CD4-positive, alpha-beta T cell (primary cell): ENCODE results near the gene SAP130. TPM values are rescaled to one million over a fixed set of nuclear protein-coding genes. Genes with fewer than 3 reads are reported as not detected.

Source experiments
- ATAC-seq: fragments of 200-7000 bp; cut with Tn5 transposase; one replicate; pipeline ENCODE4 v1.10.0; 2022; ENCODE audit warnings: mild to moderate bottlenecking; ENCODE audit not compliant: poor library complexity
- CTCF ChIA-PET: fragments of 350-600 bp; sonication (Branson Sonifier 250); formaldehyde crosslinking; loops from one replicate; lab custom pipeline; 2021; ENCODE audit warnings: antibody characterized with exemption, inconsistent platforms; lab: Charles Lee
- POLR2A ChIA-PET: fragments of 350-600 bp; sonication (Branson Sonifier 250); formaldehyde crosslinking; loops from one replicate; lab custom pipeline; 2021; ENCODE audit warnings: antibody characterized with exemption, inconsistent platforms; lab: Charles Lee
- DNase-seq, 14 experiments: peaks; one replicate each; pipeline ENCODE4 v3.0.0-alpha.2; 2013 to 2020; ENCODE audit warnings: mixed read lengths in 2 of 14
- H3K27ac ChIP-seq, 2 donors: one replicate each; pipeline versions ENCODE4 v1.5.1 to v1.7.0; 2013; ENCODE audit warnings: low read length in 2 of 2, low read depth in 1 of 2, mild to moderate bottlenecking in 1 of 2
- H3K27me3 ChIP-seq, 2 experiments: 1 replicate in 1 of 2; 2 replicates in 1 of 2; pipeline versions ENCODE4 v1.6.1 to v1.7.0; 2013; ENCODE audit warnings: low read length in 2 of 2, control low read depth in 1 of 2, mild to moderate bottlenecking in 1 of 2, moderate library complexity in 1 of 2; ENCODE audit not compliant: insufficient read depth in 2 of 2, control insufficient read depth in 1 of 2
- H3K36me3 ChIP-seq: one replicate; pipeline ENCODE4 v1.6.1; 2013; ENCODE audit warnings: low read length, control low read depth; ENCODE audit not compliant: insufficient read depth
- H3K4me1 ChIP-seq: one replicate; pipeline ENCODE4 v1.6.1; 2013; ENCODE audit warnings: low read length, control low read depth; ENCODE audit not compliant: insufficient read depth
- H3K4me3 ChIP-seq: one replicate; pipeline ENCODE4 v1.5.1; 2013; ENCODE audit warnings: mild to moderate bottlenecking, low read length, moderate library complexity
- H3K9me3 ChIP-seq, 2 experiments: 1 replicate in 1 of 2; 2 replicates in 1 of 2; pipeline versions ENCODE4 v1.6.1 to v1.7.0; 2013; ENCODE audit warnings: low read length in 2 of 2, mild to moderate bottlenecking in 2 of 2, control low read depth in 1 of 2, moderate library complexity in 1 of 2; ENCODE audit not compliant: control insufficient read depth in 1 of 2, insufficient read depth in 1 of 2
- H3K27ac Mint-ChIP-seq: one replicate; pipeline ENCODE4 v1.8.0; 2020; ENCODE audit warnings: mixed read lengths
- H3K27me3 Mint-ChIP-seq: one replicate; pipeline ENCODE4 v1.8.0; 2021; ENCODE audit warnings: mixed read lengths
- H3K36me3 Mint-ChIP-seq: one replicate; pipeline ENCODE4 v1.8.0; 2021; ENCODE audit warnings: low read depth, mixed read lengths
- H3K4me1 Mint-ChIP-seq: one replicate; pipeline ENCODE4 v1.8.0; 2021; ENCODE audit warnings: low read depth, mixed read lengths
- H3K4me3 Mint-ChIP-seq: one replicate; pipeline ENCODE4 v1.8.0; 2020; ENCODE audit warnings: mild to moderate bottlenecking, mixed read lengths
- H3K9me3 Mint-ChIP-seq: one replicate; pipeline ENCODE4 v1.8.0; 2020; ENCODE audit warnings: mixed read lengths
- intact Hi-C, 2 experiments: fragments of 100-400 bp; cut with DNase I in 1 of 2; cut with micrococcal nuclease in 1 of 2; formaldehyde crosslinking; loops; one replicate each; pipeline versions ENCODE4 v1.15.1 to v1.9.0; 2023 to 2025; cut with DNase I, micrococcal nuclease
- total RNA-seq, 174 experiments: library from RNA in 2 of 174; stranded (reverse) in 2 of 174; gene quantifications; one replicate each; pipeline ENCODE4 v1.2.3 and lab custom pipeline; 2021 to 2026
- TF ChIP-seq, protein P1 (sequence below): fragments of 200-600 bp; IDR thresholded peaks from one replicate; pipeline ENCODE4 v1.8.0; 2022; ENCODE audit warnings: antibody characterized with exemption, mild to moderate bottlenecking

Gene SAP130
- total RNA-seq, 2 experiments from 2014 or later = 19.2 to 21.0 TPM

DNA sequence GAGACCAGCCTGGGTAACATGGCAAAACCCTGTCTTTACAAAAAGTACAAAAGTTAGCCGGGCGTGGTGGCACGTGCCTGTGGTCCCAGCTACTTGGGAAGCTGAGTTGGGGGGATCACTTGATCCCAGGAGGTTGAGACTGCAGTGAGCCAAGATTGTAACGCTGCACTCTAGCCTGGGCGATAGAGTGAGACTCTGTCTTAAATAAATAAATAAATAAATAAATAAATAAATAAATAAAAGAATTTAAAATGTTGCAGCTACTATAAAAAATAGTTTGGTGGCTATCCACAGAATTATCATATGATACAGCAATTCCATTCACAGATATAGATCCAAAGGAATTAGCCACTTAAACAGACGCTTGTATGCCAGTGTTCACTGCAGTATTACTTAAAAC is 92.5 kb downstream of the SAP130 start:
- TF ChIP-seq, protein P1, sequence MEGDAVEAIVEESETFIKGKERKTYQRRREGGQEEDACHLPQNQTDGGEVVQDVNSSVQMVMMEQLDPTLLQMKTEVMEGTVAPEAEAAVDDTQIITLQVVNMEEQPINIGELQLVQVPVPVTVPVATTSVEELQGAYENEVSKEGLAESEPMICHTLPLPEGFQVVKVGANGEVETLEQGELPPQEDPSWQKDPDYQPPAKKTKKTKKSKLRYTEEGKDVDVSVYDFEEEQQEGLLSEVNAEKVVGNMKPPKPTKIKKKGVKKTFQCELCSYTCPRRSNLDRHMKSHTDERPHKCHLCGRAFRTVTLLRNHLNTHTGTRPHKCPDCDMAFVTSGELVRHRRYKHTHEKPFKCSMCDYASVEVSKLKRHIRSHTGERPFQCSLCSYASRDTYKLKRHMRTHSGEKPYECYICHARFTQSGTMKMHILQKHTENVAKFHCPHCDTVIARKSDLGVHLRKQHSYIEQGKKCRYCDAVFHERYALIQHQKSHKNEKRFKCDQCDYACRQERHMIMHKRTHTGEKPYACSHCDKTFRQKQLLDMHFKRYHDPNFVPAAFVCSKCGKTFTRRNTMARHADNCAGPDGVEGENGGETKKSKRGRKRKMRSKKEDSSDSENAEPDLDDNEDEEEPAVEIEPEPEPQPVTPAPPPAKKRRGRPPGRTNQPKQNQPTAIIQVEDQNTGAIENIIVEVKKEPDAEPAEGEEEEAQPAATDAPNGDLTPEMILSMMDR = no peak
- Histone ChIP-seq H3K4me3 (no peak overlapping the region), H3K27me3 (no peaks in the 10 kb centered on the region), H3K9me3 (no peaks in the 10 kb centered on the region), H3K27ac (no peak overlapping the region), H3K36me3 (no peaks in the 10 kb centered on the region), H3K4me1 (no peaks in the 10 kb centered on the region)
- no peaks in the 10 kb centered on the region for H3K9me3 Mint-ChIP-seq
- H3K27ac Mint-ChIP-seq = no peak overlapping the region
- H3K36me3 Mint-ChIP-seq = peaks cover 1% of the 10 kb centered on the region
- no peaks in the 10 kb centered on the region for H3K27me3 Mint-ChIP-seq
- ATAC-seq = no peak
- DNase-seq = no peak
- ChIA-PET POLR2A (no interaction called here), CTCF (no interaction called here)
- no peaks in the 10 kb centered on the region for H3K4me1 Mint-ChIP-seq
- intact Hi-C loops = no loop called here
- no peak overlapping the region for H3K4me3 Mint-ChIP-seq

DNA sequence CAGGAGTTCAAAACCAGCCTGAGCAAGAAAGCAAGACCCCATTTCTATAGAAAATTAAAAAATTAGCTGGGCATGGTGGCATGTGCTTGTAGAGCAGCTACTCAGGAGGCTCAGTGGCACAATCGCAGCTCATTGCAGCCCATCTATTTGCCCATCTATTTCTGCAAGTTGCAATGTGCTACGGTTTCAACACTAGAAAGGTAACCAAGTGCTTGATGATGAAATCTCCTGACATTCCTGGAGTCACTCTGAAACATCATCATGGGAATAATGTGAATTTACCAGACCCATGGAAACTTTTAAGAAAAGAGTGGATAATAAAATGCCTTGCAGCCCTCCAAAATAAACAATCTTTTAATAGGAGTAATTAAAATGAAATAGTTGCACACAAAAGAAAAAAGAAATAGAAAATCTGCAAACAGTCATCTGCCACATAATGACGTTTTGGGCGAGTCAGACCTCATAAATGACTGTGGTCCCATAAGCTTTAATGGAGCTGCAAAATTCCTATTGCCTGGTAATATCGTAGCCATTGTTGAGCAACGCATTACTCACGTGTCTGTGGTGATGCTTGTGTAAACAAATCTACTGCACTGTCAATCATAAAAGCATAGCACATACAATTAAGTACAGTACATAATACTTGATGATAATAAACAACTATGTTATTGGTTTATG is 95.5 kb downstream of the SAP130 start:
- Histone ChIP-seq H3K9me3 (no peaks in the 10 kb centered on the region), H3K4me1 (no peaks in the 10 kb centered on the region), H3K27me3 (no peaks in the 10 kb centered on the region), H3K36me3 (no peaks in the 10 kb centered on the region), H3K4me3 (no peak overlapping the region), H3K27ac (no peak overlapping the region)
- TF ChIP-seq, protein P1 = no peak
- no peaks in the 10 kb centered on the region for H3K36me3 Mint-ChIP-seq
- POLR2A ChIA-PET = no interaction called here
- no peak overlapping the region for H3K27ac Mint-ChIP-seq
- H3K27me3 Mint-ChIP-seq = no peaks in the 10 kb centered on the region
- ATAC-seq (no peak), DNase-seq (no peak)
- H3K4me3 Mint-ChIP-seq = no peak overlapping the region
- no peaks in the 10 kb centered on the region for H3K9me3 Mint-ChIP-seq
- H3K4me1 Mint-ChIP-seq = no peaks in the 10 kb centered on the region
- CTCF ChIA-PET = no interaction called here
- intact Hi-C loops = no loop called here

DNA sequence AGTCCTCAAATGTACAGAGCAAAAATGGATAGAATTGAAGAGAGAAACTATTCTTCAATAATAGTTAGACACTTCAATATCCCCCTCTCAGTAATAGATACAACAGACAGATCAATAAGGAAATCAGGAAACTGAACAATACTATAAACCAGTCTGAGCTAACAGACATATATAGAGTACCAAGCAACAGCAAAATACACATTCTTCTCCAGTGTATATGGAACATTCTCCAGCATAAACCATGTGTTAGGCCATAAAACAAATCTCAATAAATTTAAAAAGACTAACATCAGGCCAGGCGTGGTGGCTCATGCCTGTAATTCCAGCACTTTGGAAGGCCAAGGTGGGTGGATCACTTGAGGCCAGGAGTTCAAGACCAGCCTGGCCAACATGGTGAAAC is 98.4 kb downstream of the SAP130 start:
- H3K27ac Mint-ChIP-seq = no peak overlapping the region

More for the DNA sequence above, 98.4 kb downstream of the SAP130 start:
- CTCF ChIA-PET = no interaction called here
- H3K36me3 Mint-ChIP-seq = no peaks in the 10 kb centered on the region
- ATAC-seq (no peak), DNase-seq (no peak)
- no peaks in the 10 kb centered on the region for H3K27me3 Mint-ChIP-seq
- H3K36me3 ChIP-seq = no peaks in the 10 kb centered on the region
- no peak overlapping the region for H3K4me3 Mint-ChIP-seq
- no peaks in the 10 kb centered on the region for H3K9me3 ChIP-seq
- H3K27me3 ChIP-seq = no peaks in the 10 kb centered on the region
- POLR2A ChIA-PET = no interaction called here
- intact Hi-C loops = no loop called here
- H3K9me3 Mint-ChIP-seq = no peaks in the 10 kb centered on the region
- H3K27ac ChIP-seq = no peak overlapping the region
- H3K4me1 ChIP-seq = no peaks in the 10 kb centered on the region
- TF ChIP-seq, protein P1 = no peak
- H3K4me3 ChIP-seq = no peak overlapping the region
- H3K4me1 Mint-ChIP-seq = no peaks in the 10 kb centered on the region
